ENCODE data around the gene GNG12. TPM values are rescaled to one million over a fixed set of nuclear protein-coding genes. Genes with fewer than 3 reads are reported as not detected.

Gene GNG12
- polyA plus RNA-seq, 3 donors from 2014 or later = 0.06 TPM; not detected in 2

- Mint-ChIP-seq H3K27me3 (ENCODE audit: low read depth in 3 of 3) (peaks cover 2 to 3% (median 2%) of the 10 kb centered on the region in 3 donors), H3K27ac (no peak overlapping the region), H3K36me3 (no peaks in the 10 kb centered on the region), H3K4me3 (no peak overlapping the region), H3K4me1 (no peaks in the 10 kb centered on the region), H3K9me3 (no peaks in the 10 kb centered on the region)
- DNase-seq = no peak
Measured at GRCh38 chr1:67759692-67760029, 73.6 kb downstream of the GNG12 start.

- H3K27ac Mint-ChIP-seq = no peak overlapping the region
Measured at GRCh38 chr1:67759066-67759465, 74.2 kb downstream of the GNG12 start.

GRCh38 chr1:67755619-67756018 lies 77.6 kb downstream of the GNG12 start:
- H3K27me3 Mint-ChIP-seq (ENCODE audit: low read depth in 3 of 3) = peaks cover 0 to 3% (median 0%) of the 10 kb centered on the region in 3 donors
- H3K36me3 Mint-ChIP-seq = no peaks in the 10 kb centered on the region
- no peaks in the 10 kb centered on the region for H3K9me3 Mint-ChIP-seq
- no peaks in the 10 kb centered on the region for H3K4me1 Mint-ChIP-seq
- DNase-seq = no peak
- H3K27ac Mint-ChIP-seq = no peak overlapping the region
- no peak overlapping the region for H3K4me3 Mint-ChIP-seq

More at GRCh38 chr1:67759066-67759465, 74.2 kb downstream of the GNG12 start:
- Mint-ChIP-seq H3K27me3 (ENCODE audit: low read depth in 3 of 3) (peaks cover 2 to 5% (median 3%) of the 10 kb centered on the region in 3 donors), H3K4me3 (no peak overlapping the region), H3K36me3 (no peaks in the 10 kb centered on the region), H3K9me3 (no peaks in the 10 kb centered on the region), H3K4me1 (no peaks in the 10 kb centered on the region)
- no peak for DNase-seq

GRCh38 chr1:67755160-67755559 lies 78.1 kb downstream of the GNG12 start:
- H3K4me3 Mint-ChIP-seq = no peak overlapping the region
- no peak overlapping the region for H3K27ac Mint-ChIP-seq
- H3K9me3 Mint-ChIP-seq = no peaks in the 10 kb centered on the region
- no peaks in the 10 kb centered on the region for H3K4me1 Mint-ChIP-seq
- no peak for DNase-seq
- peaks cover 0 to 3% (median 0%) of the 10 kb centered on the region in 3 donors for H3K27me3 Mint-ChIP-seq (ENCODE audit: low read depth in 3 of 3)
- no peaks in the 10 kb centered on the region for H3K36me3 Mint-ChIP-seq

GRCh38 chr1:67754526-67754920 lies 78.7 kb downstream of the GNG12 start:
- H3K9me3 Mint-ChIP-seq = no peaks in the 10 kb centered on the region
- no peak overlapping the region for H3K4me3 Mint-ChIP-seq
- H3K36me3 Mint-ChIP-seq = no peaks in the 10 kb centered on the region
- H3K27me3 Mint-ChIP-seq (ENCODE audit: low read depth in 3 of 3) = peaks cover 0 to 3% (median 3%) of the 10 kb centered on the region in 3 donors
- no peak for DNase-seq
- H3K4me1 Mint-ChIP-seq = no peaks in the 10 kb centered on the region
- no peak overlapping the region for H3K27ac Mint-ChIP-seq

- H3K27ac Mint-ChIP-seq = peak overlapping the region in 1 of 6 donors; percentile 47
Measured at GRCh38 chr1:67753776-67754525, 79.3 kb downstream of the GNG12 start.

GRCh38 chr1:67752306-67752705 lies 81.0 kb downstream of the GNG12 start:
- H3K9me3 Mint-ChIP-seq = no peaks in the 10 kb centered on the region
- no peak overlapping the region for H3K4me3 Mint-ChIP-seq
- no peak for DNase-seq
- H3K4me1 Mint-ChIP-seq = no peaks in the 10 kb centered on the region
- H3K27ac Mint-ChIP-seq = no peak overlapping the region
- peaks cover 3 to 8% (median 5%) of the 10 kb centered on the region in 3 donors for H3K27me3 Mint-ChIP-seq (ENCODE audit: low read depth in 3 of 3)
- no peaks in the 10 kb centered on the region for H3K36me3 Mint-ChIP-seq

More at GRCh38 chr1:67753776-67754525, 79.3 kb downstream of the GNG12 start:
- H3K9me3 Mint-ChIP-seq = no peaks in the 10 kb centered on the region
- no peaks in the 10 kb centered on the region for H3K36me3 Mint-ChIP-seq
- H3K27me3 Mint-ChIP-seq (ENCODE audit: low read depth in 3 of 3) = peaks cover 0 to 3% (median 3%) of the 10 kb centered on the region in 3 donors
- DNase-seq = no peak
- H3K4me3 Mint-ChIP-seq = no peak overlapping the region
- H3K4me1 Mint-ChIP-seq = no peaks in the 10 kb centered on the region

GRCh38 chr1:67750691-67751054 lies 82.6 kb downstream of the GNG12 start:
- Mint-ChIP-seq H3K36me3 (no peaks in the 10 kb centered on the region), H3K4me1 (no peaks in the 10 kb centered on the region), H3K4me3 (no peak overlapping the region), H3K27me3 (ENCODE audit: low read depth in 3 of 3) (peaks cover 3 to 14% (median 7%) of the 10 kb centered on the region in 3 donors), H3K27ac (no peak overlapping the region), H3K9me3 (no peaks in the 10 kb centered on the region)
- no peak for DNase-seq

GRCh38 chr1:67749844-67750690 lies 83.2 kb downstream of the GNG12 start:
- H3K4me1 Mint-ChIP-seq = no peaks in the 10 kb centered on the region
- no peaks in the 10 kb centered on the region for H3K9me3 Mint-ChIP-seq
- H3K4me3 Mint-ChIP-seq = no peak overlapping the region
- H3K27me3 Mint-ChIP-seq (ENCODE audit: low read depth in 3 of 3) = peaks cover 3 to 14% (median 7%) of the 10 kb centered on the region in 3 donors
- no peak overlapping the region for H3K27ac Mint-ChIP-seq
- no peaks in the 10 kb centered on the region for H3K36me3 Mint-ChIP-seq
- DNase-seq = no peak

- no peak overlapping the region for H3K4me3 Mint-ChIP-seq
- DNase-seq = no peak
- H3K36me3 Mint-ChIP-seq = no peaks in the 10 kb centered on the region
- no peaks in the 10 kb centered on the region for H3K9me3 Mint-ChIP-seq
- peaks cover 2 to 17% (median 10%) of the 10 kb centered on the region in 3 donors for H3K27me3 Mint-ChIP-seq (ENCODE audit: low read depth in 3 of 3)
- no peak overlapping the region for H3K27ac Mint-ChIP-seq
- no peaks in the 10 kb centered on the region for H3K4me1 Mint-ChIP-seq
Measured at GRCh38 chr1:67749263-67749843, 83.9 kb downstream of the GNG12 start.

- peaks cover 0 to 17% (median 10%) of the 10 kb centered on the region in 3 donors for H3K27me3 Mint-ChIP-seq (ENCODE audit: low read depth in 3 of 3)
- no peaks in the 10 kb centered on the region for H3K4me1 Mint-ChIP-seq
- no peak overlapping the region for H3K4me3 Mint-ChIP-seq
- H3K36me3 Mint-ChIP-seq = no peaks in the 10 kb centered on the region
- no peak for DNase-seq
- no peaks in the 10 kb centered on the region for H3K9me3 Mint-ChIP-seq
- H3K27ac Mint-ChIP-seq = no peak overlapping the region
Measured at GRCh38 chr1:67748630-67749029, 84.6 kb downstream of the GNG12 start.

GRCh38 chr1:67747671-67748546 lies 85.4 kb downstream of the GNG12 start:
- no peak overlapping the region for H3K4me3 Mint-ChIP-seq

GRCh38 chr1:67745875-67746698 lies 87.2 kb downstream of the GNG12 start:
- Mint-ChIP-seq H3K27ac (no peak overlapping the region), H3K4me1 (no peaks in the 10 kb centered on the region), H3K27me3 (ENCODE audit: low read depth in 3 of 3) (peaks cover 2 to 17% (median 10%) of the 10 kb centered on the region in 3 donors)

More at GRCh38 chr1:67747671-67748546, 85.4 kb downstream of the GNG12 start:
- H3K36me3 Mint-ChIP-seq = no peaks in the 10 kb centered on the region
- peaks cover 2 to 17% (median 10%) of the 10 kb centered on the region in 3 donors for H3K27me3 Mint-ChIP-seq (ENCODE audit: low read depth in 3 of 3)
- no peak for DNase-seq
- H3K27ac Mint-ChIP-seq = no peak overlapping the region
- H3K4me1 Mint-ChIP-seq = no peaks in the 10 kb centered on the region
- H3K9me3 Mint-ChIP-seq = no peaks in the 10 kb centered on the region

More at GRCh38 chr1:67745875-67746698, 87.2 kb downstream of the GNG12 start:
- no peaks in the 10 kb centered on the region for H3K36me3 Mint-ChIP-seq
- H3K4me3 Mint-ChIP-seq = no peak overlapping the region
- H3K9me3 Mint-ChIP-seq = no peaks in the 10 kb centered on the region
- no peak for DNase-seq

Measured in immature natural killer cell (primary cell).